ENCODE data around the gene CREBBP. TPM values are rescaled to one million over a fixed set of nuclear protein-coding genes. Genes with fewer than 3 reads are reported as not detected.

The CREBBP gene
- total RNA-seq, 4 donors from 2014 or later = 76.3 to 152 (median 105) TPM

- no peak overlapping the region for H3K4me3 ChIP-seq
- no peaks in the 10 kb centered on the region for H3K9me3 ChIP-seq
- no peak overlapping the region for H3K27ac ChIP-seq
- 71% methylated on average over 3 of the region's 3 CpGs for WGBS
- TF ChIP-seq POLR2AphosphoS5 (IDR thresholded peaks at IDR 0.05) (no peak), EP300 (IDR thresholded peaks at IDR 0.05) (no peak), POLR2A (IDR thresholded peaks at IDR 0.05) (no peak), CTCF (IDR thresholded peaks at IDR 0.05) (no peak)
- no peaks in the 10 kb centered on the region for H3K27me3 ChIP-seq
- peaks cover 83% of the 10 kb centered on the region for H3K4me1 ChIP-seq
- no peak for DNase-seq (ENCODE audit: low spot score in 2 of 2)
- no peaks in the 10 kb centered on the region for H3K36me3 ChIP-seq
Observed at GRCh38 chr16:3865241-3865640, 15.3 kb downstream of the CREBBP start.

- no peaks in the 10 kb centered on the region for H3K36me3 ChIP-seq
- no peak overlapping the region for H3K27ac ChIP-seq
- H3K4me3 ChIP-seq = no peak overlapping the region
- H3K4me1 ChIP-seq = peaks cover 81% of the 10 kb centered on the region
- H3K9me3 ChIP-seq = no peaks in the 10 kb centered on the region
- H3K27me3 ChIP-seq = no peaks in the 10 kb centered on the region
- DNase-seq (ENCODE audit: low spot score in 2 of 2) = no peak
- 87% methylated on average over 5 of the region's 5 CpGs for WGBS
- TF ChIP-seq POLR2AphosphoS5 (IDR thresholded peaks at IDR 0.05) (no peak), CTCF (IDR thresholded peaks at IDR 0.05) (no peak), POLR2A (IDR thresholded peaks at IDR 0.05) (no peak), EP300 (IDR thresholded peaks at IDR 0.05) (no peak)
Observed at GRCh38 chr16:3864562-3864961, 16.0 kb downstream of the CREBBP start.

GRCh38 chr16:3863587-3863986, 16.9 kb downstream of the CREBBP start:
- DNase-seq (ENCODE audit: low spot score in 2 of 2) = no peak

GRCh38 chr16:3861808-3862451, 18.6 kb downstream of the CREBBP start:
- no peak for TF ChIP-seq CTCF (IDR thresholded peaks at IDR 0.05)
- TF ChIP-seq POLR2AphosphoS5 (IDR thresholded peaks at IDR 0.05) = no peak
- no peak for TF ChIP-seq POLR2A (IDR thresholded peaks at IDR 0.05)
- TF ChIP-seq EP300 (IDR thresholded peaks at IDR 0.05) = no peak
- H3K4me3 ChIP-seq = no peak overlapping the region
- no peaks in the 10 kb centered on the region for H3K9me3 ChIP-seq
- no peaks in the 10 kb centered on the region for H3K27me3 ChIP-seq
- no peak overlapping the region for H3K27ac ChIP-seq
- H3K36me3 ChIP-seq = no peaks in the 10 kb centered on the region
- DNase-seq (ENCODE audit: low spot score in 2 of 2) = no peak
- peaks cover 74% of the 10 kb centered on the region for H3K4me1 ChIP-seq
- WGBS = 30% methylated on average over 12 of the region's 12 CpGs

More at GRCh38 chr16:3863587-3863986, 16.9 kb downstream of the CREBBP start:
- Histone ChIP-seq H3K9me3 (no peaks in the 10 kb centered on the region), H3K27ac (no peak overlapping the region), H3K4me1 (peaks cover 75% of the 10 kb centered on the region), H3K36me3 (no peaks in the 10 kb centered on the region), H3K27me3 (no peaks in the 10 kb centered on the region), H3K4me3 (no peak overlapping the region)
- WGBS = 50% methylated on average over 2 of the region's 5 CpGs
- TF ChIP-seq POLR2AphosphoS5 (IDR thresholded peaks at IDR 0.05) (no peak), EP300 (IDR thresholded peaks at IDR 0.05) (no peak), POLR2A (IDR thresholded peaks at IDR 0.05) (no peak), CTCF (IDR thresholded peaks at IDR 0.05) (no peak)

GRCh38 chr16:3859889-3860288, 20.6 kb downstream of the CREBBP start:
- H3K9me3 ChIP-seq = no peaks in the 10 kb centered on the region
- H3K36me3 ChIP-seq = no peaks in the 10 kb centered on the region
- no peak overlapping the region for H3K4me3 ChIP-seq
- 91% methylated on average over 7 of the region's 7 CpGs for WGBS
- no peak overlapping the region for H3K27ac ChIP-seq
- H3K4me1 ChIP-seq = peaks cover 72% of the 10 kb centered on the region
- no peaks in the 10 kb centered on the region for H3K27me3 ChIP-seq
- TF ChIP-seq POLR2A (IDR thresholded peaks at IDR 0.05) = no peak
- no peak for TF ChIP-seq POLR2AphosphoS5 (IDR thresholded peaks at IDR 0.05)
- no peak for TF ChIP-seq EP300 (IDR thresholded peaks at IDR 0.05)
- TF ChIP-seq CTCF (IDR thresholded peaks at IDR 0.05) = no peak
- DNase-seq (ENCODE audit: low spot score in 2 of 2) = no peak

Data from suprapubic skin (tissue), 4 donors.